Peyer's patch (tissue), 4 donors: ENCODE data around the gene SLC35F4.

Source experiments
- POLR2A ChIP-seq, 2 donors: fragments of 450-650 bp; IDR thresholded peaks; one replicate each; pipeline ENCODE4 v1.5.1; 2017; ENCODE audit warnings: antibody characterized with exemption in 2 of 2, mild to moderate bottlenecking in 2 of 2, moderate library complexity in 2 of 2
- TF ChIP-seq, protein P1 (sequence below), 6 experiments: fragments of 450-650 bp in 4 of 6; fragments of 200-600 bp in 2 of 6; sonication (generic) in 1 of 6; IDR thresholded peaks; one replicate each; pipeline ENCODE4 v1.5.1; 2017 to 2019; ENCODE audit warnings: antibody characterized with exemption in 6 of 6, mild to moderate bottlenecking in 3 of 6, moderate library complexity in 1 of 6

DNA sequence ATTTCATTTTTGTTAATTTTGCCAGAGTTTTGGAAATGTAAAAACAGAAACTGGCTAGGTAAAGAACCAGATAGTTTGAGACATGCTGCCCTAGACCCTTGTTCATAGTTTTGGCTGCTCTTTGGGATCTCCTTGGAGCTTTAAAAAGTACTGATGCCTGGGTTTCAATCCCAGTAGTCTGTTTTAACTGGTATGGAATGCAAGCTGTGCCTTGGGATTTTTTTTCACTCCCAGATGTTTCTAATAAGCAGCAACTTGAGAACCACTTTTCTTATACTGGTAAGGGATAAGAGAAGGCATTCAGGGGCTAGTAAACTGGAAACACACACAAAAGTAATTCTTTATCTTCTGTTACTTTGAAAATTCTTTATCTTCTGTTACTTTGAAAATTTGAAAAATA lies 18.8 kb downstream of the SLC35F4 start:
- TF ChIP-seq, protein P1, sequence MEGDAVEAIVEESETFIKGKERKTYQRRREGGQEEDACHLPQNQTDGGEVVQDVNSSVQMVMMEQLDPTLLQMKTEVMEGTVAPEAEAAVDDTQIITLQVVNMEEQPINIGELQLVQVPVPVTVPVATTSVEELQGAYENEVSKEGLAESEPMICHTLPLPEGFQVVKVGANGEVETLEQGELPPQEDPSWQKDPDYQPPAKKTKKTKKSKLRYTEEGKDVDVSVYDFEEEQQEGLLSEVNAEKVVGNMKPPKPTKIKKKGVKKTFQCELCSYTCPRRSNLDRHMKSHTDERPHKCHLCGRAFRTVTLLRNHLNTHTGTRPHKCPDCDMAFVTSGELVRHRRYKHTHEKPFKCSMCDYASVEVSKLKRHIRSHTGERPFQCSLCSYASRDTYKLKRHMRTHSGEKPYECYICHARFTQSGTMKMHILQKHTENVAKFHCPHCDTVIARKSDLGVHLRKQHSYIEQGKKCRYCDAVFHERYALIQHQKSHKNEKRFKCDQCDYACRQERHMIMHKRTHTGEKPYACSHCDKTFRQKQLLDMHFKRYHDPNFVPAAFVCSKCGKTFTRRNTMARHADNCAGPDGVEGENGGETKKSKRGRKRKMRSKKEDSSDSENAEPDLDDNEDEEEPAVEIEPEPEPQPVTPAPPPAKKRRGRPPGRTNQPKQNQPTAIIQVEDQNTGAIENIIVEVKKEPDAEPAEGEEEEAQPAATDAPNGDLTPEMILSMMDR (IDR thresholded peaks at IDR 0.05), result no peak
- no peak for TF ChIP-seq POLR2A (IDR thresholded peaks at IDR 0.05)
